Activated B cell treated with CpG ODN at 0.5 μM for 24 hours (primary cell): ENCODE data around the gene CPOX. TPM values are rescaled to one million over a fixed set of nuclear protein-coding genes. Genes with fewer than 3 reads are reported as not detected.

Experiments used
- ATAC-seq: fragments of 200-7000 bp; cut with Tn5 transposase; one replicate; pipeline ENCODE4 v1.10.0; 2021; ENCODE audit warnings: low read depth, mild to moderate bottlenecking, moderate library complexity
- CTCF ChIA-PET: fragments of 350-600 bp; sonication (Branson Sonifier 250); formaldehyde crosslinking; loops from one replicate; lab custom pipeline; 2021; ENCODE audit warnings: antibody characterized with exemption; lab: Charles Lee
- POLR2A ChIA-PET: fragments of 350-600 bp; sonication (Branson Sonifier 250); formaldehyde crosslinking; loops from one replicate; lab custom pipeline; 2021; ENCODE audit warnings: antibody characterized with exemption; lab: Charles Lee
- DNase-seq: peaks from one replicate; pipeline ENCODE4 v3.0.0; 2022
- H3K27ac Mint-ChIP-seq: one replicate; pipeline ENCODE4 v1.8.0; 2020; ENCODE audit warnings: mixed read lengths
- H3K27me3 Mint-ChIP-seq: one replicate; pipeline ENCODE4 v1.8.0; 2021; ENCODE audit warnings: mixed read lengths
- H3K36me3 Mint-ChIP-seq: one replicate; pipeline ENCODE4 v1.8.0; 2021; ENCODE audit warnings: low read depth, mixed read lengths
- H3K4me1 Mint-ChIP-seq: one replicate; pipeline ENCODE4 v1.8.0; 2021; ENCODE audit warnings: mixed read lengths
- H3K4me3 Mint-ChIP-seq: one replicate; pipeline ENCODE4 v1.8.0; 2020; ENCODE audit warnings: mild to moderate bottlenecking, mixed read lengths
- H3K9me3 Mint-ChIP-seq: one replicate; pipeline ENCODE4 v1.8.0; 2020; ENCODE audit warnings: mixed read lengths
- CTCF ChIP-seq: fragments of 200-600 bp; IDR thresholded peaks from one replicate; pipeline ENCODE4 v1.8.0; 2022; ENCODE audit warnings: antibody characterized with exemption, mild to moderate bottlenecking
- intact Hi-C: fragments of 100-400 bp; cut with micrococcal nuclease; formaldehyde crosslinking; loops from one replicate; pipeline ENCODE4 v1.15.1; 2024
- total RNA-seq: library from RNA; stranded (reverse); gene quantifications from 2 replicates; pipeline ENCODE4 v1.2.3, GENCODE V29; 2022

The CPOX gene
- total RNA-seq, 1 donor from 2014 or later = 17.5 TPM

DNA sequence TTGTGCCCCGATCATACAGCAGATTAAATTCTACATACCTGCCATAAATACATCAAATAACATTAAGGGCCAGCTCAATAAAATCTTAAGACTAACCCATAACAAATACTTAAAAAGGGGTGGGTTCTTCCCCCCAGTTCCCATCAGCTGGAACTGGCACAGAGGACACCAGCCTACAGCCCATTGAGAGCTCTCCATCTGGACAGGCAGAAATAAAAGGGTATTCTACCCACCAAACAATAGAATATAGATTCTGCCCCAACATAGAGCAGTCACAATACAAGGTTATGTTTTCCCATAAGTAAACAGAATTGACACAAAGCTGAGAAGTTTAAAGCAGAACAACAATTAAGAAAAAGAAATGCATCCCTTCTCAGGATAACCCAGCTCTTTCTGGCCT, 11.9 kb downstream of the CPOX start:
- Mint-ChIP-seq H3K27me3 (no peaks in the 10 kb centered on the region), H3K4me1 (no peaks in the 10 kb centered on the region), H3K36me3 (peaks cover 74% of the 10 kb centered on the region), H3K9me3 (no peaks in the 10 kb centered on the region), H3K27ac (no peak overlapping the region), H3K4me3 (no peak overlapping the region)
- POLR2A ChIA-PET = no interaction called here
- CTCF ChIA-PET = interaction anchor here (1.3 kb wide), 1 partner anchor 19 kb away, joined by 3 read pairs; no protein-coding TSS in a partner anchor
- ATAC-seq (no peak), DNase-seq (no peak)
- TF ChIP-seq CTCF = no peak
- intact Hi-C loops = no loop called here

GRCh38 chr3:98580401-98581386, 12.7 kb downstream of the CPOX start:
- Mint-ChIP-seq H3K4me3 (no peak overlapping the region), H3K27ac (no peak overlapping the region), H3K4me1 (no peaks in the 10 kb centered on the region), H3K36me3 (peaks cover 73% of the 10 kb centered on the region), H3K9me3 (no peaks in the 10 kb centered on the region), H3K27me3 (no peaks in the 10 kb centered on the region)
- no peak for DNase-seq
- intact Hi-C loops = no loop called here
- CTCF ChIA-PET = interaction anchor here (1.3 kb wide), 1 partner anchor 20 kb away, joined by 3 read pairs; no protein-coding TSS in a partner anchor
- no peak for TF ChIP-seq CTCF
- ATAC-seq = no peak
- POLR2A ChIA-PET = no interaction called here

DNA sequence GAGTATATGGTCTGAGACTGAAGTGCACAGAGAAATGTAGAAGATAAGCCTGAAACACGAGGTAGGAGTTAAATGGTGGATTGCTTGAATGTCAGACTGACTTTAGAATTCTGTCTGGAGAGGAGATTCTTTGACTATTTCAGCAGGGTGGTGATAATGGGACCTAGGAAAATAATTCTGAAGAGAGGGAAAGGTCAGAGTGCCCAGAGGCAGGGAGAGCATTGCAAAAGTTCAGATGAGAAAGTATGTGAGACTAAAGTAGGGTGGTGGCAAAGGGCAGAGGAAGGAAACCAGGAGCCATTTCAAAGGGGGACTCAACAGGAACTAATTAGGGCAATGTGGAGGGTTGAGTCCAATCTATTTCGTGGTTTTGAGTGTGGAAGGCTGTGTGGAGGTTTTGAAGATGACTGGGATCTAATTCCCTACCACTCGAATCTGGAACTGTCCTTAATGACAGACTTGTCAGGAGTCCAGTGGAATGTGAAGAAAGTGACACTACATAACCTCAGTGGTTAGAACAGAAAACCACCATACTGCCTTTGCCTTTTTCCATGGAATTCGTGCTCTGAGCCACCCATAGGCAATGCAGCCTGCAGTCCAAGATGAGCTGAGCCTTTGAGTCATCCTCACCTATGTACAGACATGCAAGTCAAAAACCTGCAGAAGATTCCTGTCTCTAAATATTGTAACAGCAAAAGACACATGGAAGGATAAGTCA, 16.1 kb downstream of the CPOX start:
- intact Hi-C loops = no loop called here
- POLR2A ChIA-PET = no interaction called here

DNA sequence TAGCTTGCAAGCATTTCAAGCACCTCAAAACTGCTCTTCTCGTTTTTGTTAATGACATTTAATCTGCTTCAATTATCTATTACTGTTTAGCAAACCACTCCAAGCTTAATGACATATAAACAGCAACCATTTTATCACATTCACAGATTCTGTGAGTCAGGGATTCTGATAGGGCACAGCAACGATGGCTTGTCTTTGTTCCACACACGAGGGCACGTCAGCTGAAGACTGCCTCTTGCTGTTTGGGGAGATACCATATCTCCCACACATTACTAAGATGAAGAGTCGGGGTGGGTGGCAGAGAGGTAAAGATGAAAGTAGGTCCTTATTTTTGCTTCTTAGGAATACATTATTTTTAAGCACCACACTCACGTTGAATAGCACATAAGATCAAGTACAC, 19.3 kb downstream of the CPOX start:
- H3K27me3 Mint-ChIP-seq = no peaks in the 10 kb centered on the region
- no peak for DNase-seq
- no peak for ATAC-seq
- ChIA-PET POLR2A (no interaction called here), CTCF (no interaction called here)
- no peaks in the 10 kb centered on the region for H3K9me3 Mint-ChIP-seq
- intact Hi-C loops = loop anchor here (5.0 kb wide), 1 partner anchor 37 kb away; no protein-coding TSS in a partner anchor
- H3K27ac Mint-ChIP-seq = no peak overlapping the region
- no peak for TF ChIP-seq CTCF
- H3K4me1 Mint-ChIP-seq = peaks cover 6% of the 10 kb centered on the region
- no peak overlapping the region for H3K4me3 Mint-ChIP-seq
- peaks cover 30% of the 10 kb centered on the region for H3K36me3 Mint-ChIP-seq

More for the DNA sequence above, 16.1 kb downstream of the CPOX start:
- Mint-ChIP-seq H3K27ac (no peak overlapping the region), H3K27me3 (no peaks in the 10 kb centered on the region), H3K4me1 (peaks cover 6% of the 10 kb centered on the region), H3K4me3 (no peak overlapping the region), H3K9me3 (no peaks in the 10 kb centered on the region), H3K36me3 (peaks cover 49% of the 10 kb centered on the region)
- no peak for ATAC-seq
- no peak for TF ChIP-seq CTCF
- CTCF ChIA-PET = no interaction called here
- no peak for DNase-seq
